ENCODE data around the gene CARMIL1. TPM values are rescaled to one million over a fixed set of nuclear protein-coding genes. Genes with fewer than 3 reads are reported as not detected.

CARMIL1 gene
- total RNA-seq, 1 experiment from 2014 or later, result 23.6 TPM

DNA sequence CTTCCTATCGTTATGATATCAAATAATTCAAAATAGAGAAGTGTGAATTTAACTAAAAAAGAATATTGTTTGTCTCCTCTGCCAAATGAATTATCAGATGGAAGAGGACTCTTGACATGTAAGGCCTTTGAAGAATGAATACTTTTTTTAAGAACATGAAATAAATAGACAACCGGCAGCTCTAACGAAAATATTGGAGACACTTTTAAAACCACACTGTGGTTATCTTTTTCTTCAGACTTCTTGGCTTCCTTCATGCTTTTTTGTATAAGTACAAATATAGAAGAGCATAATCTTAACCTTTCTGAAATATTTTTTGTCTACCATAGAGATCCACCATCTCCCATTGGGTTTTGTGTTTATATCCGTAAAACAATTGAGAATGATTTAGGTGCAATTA is 257.6 kb downstream of the CARMIL1 start:
- Histone ChIP-seq H4K5ac (ENCODE audit: insufficient read length, low read depth, low read length) (no peak overlapping the region), H4K8ac (replicated peaks; ENCODE audit: insufficient read length, low read depth, low read length) (no peak overlapping the region), H3T11ph (ENCODE audit: low read length) (no peak overlapping the region), H2BK20ac (ENCODE audit: low read depth, low read length, poor library complexity, severe bottlenecking) (no peak overlapping the region), H2AFZ (ENCODE audit: low read length) (no peak overlapping the region), H3K14ac (ENCODE audit: insufficient read depth, low read length) (no peak overlapping the region), H3K4me2 (ENCODE audit: insufficient read depth, insufficient read length, low read length) (no peak overlapping the region), H2BK120ac (ENCODE audit: low read depth, low read length, poor library complexity, severe bottlenecking) (no peak overlapping the region), H3K4ac (ENCODE audit: low read depth, low read length) (no peak overlapping the region), H3K23ac (ENCODE audit: insufficient read length, low read depth, low read length) (no peak overlapping the region), H3K79me2 (ENCODE audit: insufficient read depth, low read length) (no peaks in the 10 kb centered on the region), H3K9me3 (ENCODE audit: control insufficient read depth, low read depth, low read length) (no peaks in the 10 kb centered on the region), H4K91ac (ENCODE audit: insufficient read length, low read depth, low read length) (no peak overlapping the region), H3K18ac (ENCODE audit: insufficient read length, low read depth, low read length) (no peak overlapping the region), H3K23me2 (ENCODE audit: insufficient read length, low read depth, low read length, poor library complexity, severe bottlenecking) (no peaks in the 10 kb centered on the region), H3K79me1 (ENCODE audit: insufficient read depth, low read depth, low read length, poor library complexity, severe bottlenecking) (no peaks in the 10 kb centered on the region), H2AK5ac (ENCODE audit: insufficient read length, low read length) (no peak overlapping the region), H4K20me1 (ENCODE audit: control insufficient read depth, insufficient read depth, insufficient read length) (no peaks in the 10 kb centered on the region), H2BK5ac (ENCODE audit: insufficient read length, low read length) (no peak overlapping the region), H3K27me3 (ENCODE audit: insufficient read depth, low read length) (no peaks in the 10 kb centered on the region), H3K56ac (ENCODE audit: insufficient read length, low read depth, low read length) (no peak overlapping the region), H2BK15ac (ENCODE audit: low read depth, low read length) (no peak overlapping the region), H3K27ac (ENCODE audit: insufficient read length, low read depth, low read length) (no peak overlapping the region), H3K4me1 (ENCODE audit: insufficient read depth, low read length) (no peaks in the 10 kb centered on the region), H3K9ac (ENCODE audit: extremely low read depth, insufficient read length, low read length) (no peak overlapping the region), H2BK12ac (ENCODE audit: insufficient read length, low read depth, low read length) (no peak overlapping the region)
- no peaks in the 10 kb centered on the region for H3K9me3 Mint-ChIP-seq
- WGBS (ENCODE audit: extremely low coverage, insufficient read length, low lambda C conversion rate), result no CpG with 5 or more reads among the region's 4 CpGs
- DNase-seq, result no peak
- peaks cover 7 to 13% (median 9%) of the 10 kb centered on the region in 3 experiments; a peak in 6 of 7 replicates for H3K36me3 Mint-ChIP-seq (ENCODE audit: insufficient read depth in 1 of 3, low read depth in 3 of 3)
- no peak overlapping the region for H3K4me3 Mint-ChIP-seq
- TF ChIP-seq, protein P1, sequence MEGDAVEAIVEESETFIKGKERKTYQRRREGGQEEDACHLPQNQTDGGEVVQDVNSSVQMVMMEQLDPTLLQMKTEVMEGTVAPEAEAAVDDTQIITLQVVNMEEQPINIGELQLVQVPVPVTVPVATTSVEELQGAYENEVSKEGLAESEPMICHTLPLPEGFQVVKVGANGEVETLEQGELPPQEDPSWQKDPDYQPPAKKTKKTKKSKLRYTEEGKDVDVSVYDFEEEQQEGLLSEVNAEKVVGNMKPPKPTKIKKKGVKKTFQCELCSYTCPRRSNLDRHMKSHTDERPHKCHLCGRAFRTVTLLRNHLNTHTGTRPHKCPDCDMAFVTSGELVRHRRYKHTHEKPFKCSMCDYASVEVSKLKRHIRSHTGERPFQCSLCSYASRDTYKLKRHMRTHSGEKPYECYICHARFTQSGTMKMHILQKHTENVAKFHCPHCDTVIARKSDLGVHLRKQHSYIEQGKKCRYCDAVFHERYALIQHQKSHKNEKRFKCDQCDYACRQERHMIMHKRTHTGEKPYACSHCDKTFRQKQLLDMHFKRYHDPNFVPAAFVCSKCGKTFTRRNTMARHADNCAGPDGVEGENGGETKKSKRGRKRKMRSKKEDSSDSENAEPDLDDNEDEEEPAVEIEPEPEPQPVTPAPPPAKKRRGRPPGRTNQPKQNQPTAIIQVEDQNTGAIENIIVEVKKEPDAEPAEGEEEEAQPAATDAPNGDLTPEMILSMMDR (conservative IDR thresholded peaks at IDR 0.05), result no peak
- no peak overlapping the region for H3K27ac Mint-ChIP-seq
- H3K4me1 Mint-ChIP-seq, result peaks cover 0 to 2% of the 10 kb centered on the region in 2 experiments; a peak in 3 of 4 replicates
- no peaks in the 10 kb centered on the region for H3K27me3 Mint-ChIP-seq (ENCODE audit: low read depth)

Measured in H9 (cell line).